ENCODE measurements around the gene SLC27A6.

Gene SLC27A6

DNA sequence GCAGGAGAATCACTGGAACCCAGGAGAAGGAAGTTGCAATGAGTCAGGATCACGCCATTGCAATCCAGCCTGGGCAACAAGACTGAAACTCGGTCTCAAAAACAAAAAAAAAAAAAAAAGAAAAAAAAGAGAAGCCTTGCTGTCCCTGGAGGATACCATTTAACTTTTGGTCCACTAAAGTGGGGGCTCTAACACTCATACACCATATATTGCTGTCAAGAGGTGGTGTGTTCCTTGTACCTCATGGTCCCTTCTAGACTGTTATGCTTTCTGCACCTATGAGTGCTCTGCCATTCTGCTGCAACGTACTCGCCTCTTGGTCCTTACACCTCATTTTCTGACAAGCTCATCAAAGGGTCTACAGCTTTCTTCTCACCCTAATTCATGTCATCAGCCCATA, 77.0 kb downstream of the SLC27A6 start:
- in situ Hi-C loops (cut with MboI; ENCODE audit: low pct_unique_long_range_greater_than_20kb, low sequenced_read_pairs, unreplicated experiment) = no loop called here
- TF ChIP-seq, protein P1, sequence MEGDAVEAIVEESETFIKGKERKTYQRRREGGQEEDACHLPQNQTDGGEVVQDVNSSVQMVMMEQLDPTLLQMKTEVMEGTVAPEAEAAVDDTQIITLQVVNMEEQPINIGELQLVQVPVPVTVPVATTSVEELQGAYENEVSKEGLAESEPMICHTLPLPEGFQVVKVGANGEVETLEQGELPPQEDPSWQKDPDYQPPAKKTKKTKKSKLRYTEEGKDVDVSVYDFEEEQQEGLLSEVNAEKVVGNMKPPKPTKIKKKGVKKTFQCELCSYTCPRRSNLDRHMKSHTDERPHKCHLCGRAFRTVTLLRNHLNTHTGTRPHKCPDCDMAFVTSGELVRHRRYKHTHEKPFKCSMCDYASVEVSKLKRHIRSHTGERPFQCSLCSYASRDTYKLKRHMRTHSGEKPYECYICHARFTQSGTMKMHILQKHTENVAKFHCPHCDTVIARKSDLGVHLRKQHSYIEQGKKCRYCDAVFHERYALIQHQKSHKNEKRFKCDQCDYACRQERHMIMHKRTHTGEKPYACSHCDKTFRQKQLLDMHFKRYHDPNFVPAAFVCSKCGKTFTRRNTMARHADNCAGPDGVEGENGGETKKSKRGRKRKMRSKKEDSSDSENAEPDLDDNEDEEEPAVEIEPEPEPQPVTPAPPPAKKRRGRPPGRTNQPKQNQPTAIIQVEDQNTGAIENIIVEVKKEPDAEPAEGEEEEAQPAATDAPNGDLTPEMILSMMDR (IDR thresholded peaks at IDR 0.05; ENCODE audit: extremely low read depth, insufficient read depth, missing control alignments) = no peak
- DNase-seq (ENCODE audit: low spot score) = no peak

DNA sequence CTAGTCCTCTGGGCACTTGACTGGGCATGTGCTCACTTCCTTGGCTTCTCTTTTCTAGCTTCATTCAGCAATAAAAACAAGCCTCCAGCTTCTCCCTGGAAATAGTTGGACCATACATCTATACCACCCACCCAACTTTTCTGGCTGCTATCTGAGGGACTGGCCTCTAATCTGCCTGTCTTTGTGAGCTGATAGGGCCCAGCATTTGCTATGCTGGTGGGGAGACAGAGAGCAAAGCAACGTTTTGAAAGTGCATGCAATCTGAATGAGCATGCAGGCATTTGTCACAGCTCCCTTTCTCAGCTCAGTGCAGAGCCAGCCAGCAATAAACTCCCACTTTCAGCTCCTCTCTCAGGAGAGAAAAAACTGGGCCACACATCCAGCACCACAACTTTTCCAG, 78.6 kb downstream of the SLC27A6 start:
- TF ChIP-seq, protein P1 (IDR thresholded peaks at IDR 0.05; ENCODE audit: extremely low read depth, insufficient read depth, missing control alignments) = no peak
- DNase-seq (ENCODE audit: low spot score) = no peak
- in situ Hi-C loops (cut with MboI; ENCODE audit: low pct_unique_long_range_greater_than_20kb, low sequenced_read_pairs, unreplicated experiment) = no loop called here

DNA sequence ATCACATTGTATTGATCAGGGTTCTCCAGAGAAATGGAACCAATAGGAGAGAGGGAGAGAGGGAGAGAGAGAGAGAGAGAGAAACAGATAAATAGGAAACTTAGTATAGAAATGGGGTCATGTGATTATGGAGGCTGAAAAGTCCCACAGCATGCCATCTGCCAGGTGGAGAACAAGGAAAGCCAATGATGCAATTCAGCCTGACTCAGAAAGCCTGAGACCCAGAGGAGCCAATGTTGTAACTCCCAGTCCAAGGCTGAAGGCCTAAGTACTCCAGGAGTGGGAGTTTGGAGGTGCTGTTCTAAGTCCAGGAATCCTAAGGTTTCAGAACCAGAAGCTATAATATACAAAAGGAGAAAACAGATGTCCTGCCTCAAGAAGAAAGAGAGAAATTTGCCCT, 80.9 kb downstream of the SLC27A6 start:
- TF ChIP-seq, protein P1 (IDR thresholded peaks at IDR 0.05; ENCODE audit: extremely low read depth, insufficient read depth, missing control alignments) = no peak
- in situ Hi-C loops (cut with MboI; ENCODE audit: low pct_unique_long_range_greater_than_20kb, low sequenced_read_pairs, unreplicated experiment) = no loop called here

DNA sequence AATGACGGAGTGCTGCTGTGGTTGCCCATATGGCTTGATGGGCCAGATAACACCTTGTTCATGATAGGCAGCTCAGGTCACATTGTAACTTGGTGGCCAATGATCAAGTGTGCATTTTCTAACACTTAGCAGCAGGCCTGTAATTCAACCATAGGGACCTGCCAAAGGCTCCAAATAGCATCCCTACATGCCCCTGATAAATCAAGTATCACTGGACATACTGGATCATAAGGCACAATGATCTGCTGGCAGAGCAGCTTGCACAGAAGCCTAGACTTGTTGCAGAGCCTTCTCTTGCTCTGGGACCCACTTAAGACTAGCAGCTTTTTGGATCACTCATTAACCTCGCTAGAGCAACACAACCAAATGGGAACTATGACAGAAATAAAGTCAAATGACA, 83.2 kb downstream of the SLC27A6 start:
- TF ChIP-seq, protein P1 (IDR thresholded peaks at IDR 0.05; ENCODE audit: extremely low read depth, insufficient read depth, missing control alignments) = no peak
- no peak for DNase-seq (ENCODE audit: low spot score)
- in situ Hi-C loops (cut with MboI; ENCODE audit: low pct_unique_long_range_greater_than_20kb, low sequenced_read_pairs, unreplicated experiment) = no loop called here

More for the DNA sequence above, 80.9 kb downstream of the SLC27A6 start:
- DNase-seq (ENCODE audit: low spot score) = no peak

DNA sequence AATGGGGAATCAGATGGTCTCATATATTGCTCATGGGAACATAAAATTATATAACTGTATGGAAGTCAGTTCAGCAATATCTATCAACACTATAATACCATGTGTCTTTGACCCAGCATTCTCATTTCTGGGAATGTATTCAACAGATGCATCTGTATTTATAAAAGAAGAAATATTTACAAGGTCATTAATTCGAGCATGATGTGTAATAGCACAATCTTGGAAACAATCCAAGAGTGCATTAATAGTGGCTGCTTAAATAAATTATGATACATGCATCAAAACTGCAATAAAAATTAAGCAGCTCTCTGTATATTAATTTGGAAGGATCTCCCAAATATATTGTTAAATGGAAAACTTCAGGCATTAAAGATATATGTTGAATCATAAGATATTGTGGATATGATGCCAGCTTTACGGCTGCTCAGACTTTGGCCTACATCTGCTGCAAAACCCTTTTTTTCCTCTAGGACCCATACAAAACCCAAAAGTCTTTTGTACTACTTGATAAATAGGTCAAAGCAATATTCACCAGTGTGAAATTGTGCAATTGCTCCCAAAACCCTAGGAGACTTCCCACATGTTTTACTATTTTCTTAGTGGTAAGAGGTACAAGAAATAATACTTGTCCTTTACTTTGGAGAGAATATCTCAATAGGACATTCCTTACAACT, 84.0 kb downstream of the SLC27A6 start:
- DNase-seq (ENCODE audit: low spot score) = no peak
- in situ Hi-C loops (cut with MboI; ENCODE audit: low pct_unique_long_range_greater_than_20kb, low sequenced_read_pairs, unreplicated experiment) = no loop called here
- TF ChIP-seq, protein P1 (IDR thresholded peaks at IDR 0.05; ENCODE audit: extremely low read depth, insufficient read depth, missing control alignments) = no peak

DNA sequence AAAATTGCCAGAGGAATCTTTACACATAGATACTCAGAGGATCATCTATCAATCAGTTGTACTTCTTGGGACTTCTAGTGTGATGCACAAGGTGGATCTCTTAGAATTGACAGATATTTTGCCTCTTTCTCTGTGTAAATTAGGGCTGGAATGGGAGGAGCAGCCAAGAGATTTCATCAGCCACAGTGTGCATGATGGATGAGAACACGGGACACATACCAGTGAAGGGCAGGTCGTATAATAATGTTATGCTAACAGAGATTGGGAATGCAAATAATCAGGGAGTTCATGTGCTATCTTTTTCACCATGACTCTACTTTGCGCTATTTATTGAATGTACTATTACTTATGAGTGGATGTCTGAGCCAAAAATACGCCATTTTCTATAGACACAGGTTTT, 86.0 kb downstream of the SLC27A6 start:
- TF ChIP-seq, protein P1 (IDR thresholded peaks at IDR 0.05; ENCODE audit: extremely low read depth, insufficient read depth, missing control alignments) = no peak
- in situ Hi-C loops (cut with MboI; ENCODE audit: low pct_unique_long_range_greater_than_20kb, low sequenced_read_pairs, unreplicated experiment) = no loop called here

More for the DNA sequence above, 86.0 kb downstream of the SLC27A6 start:
- no peak for DNase-seq (ENCODE audit: low spot score)

Measured in GM13977 (cell line).